HEK293T (cell line): ENCODE measurements around the gene ZP1.

ENCODE experiments used
- ARNT ChIP-seq: fragments of 450-650 bp; IDR thresholded peaks from 2 replicates; pipeline ENCODE4 v1.6.1; 2017; ENCODE audit warnings: mild to moderate bottlenecking
- BHLHE40 ChIP-seq: fragments of 450-650 bp; IDR thresholded peaks from 2 replicates; pipeline ENCODE4 v1.6.1; 2016; ENCODE audit warnings: mild to moderate bottlenecking, moderate library complexity, borderline replicate concordance
- FOXA1 ChIP-seq: fragments of 450-650 bp; IDR thresholded peaks from 2 replicates; pipeline ENCODE4 v1.6.1; 2016; ENCODE audit warnings: mild to moderate bottlenecking
- FOXM1 ChIP-seq: fragments of 450-650 bp; IDR thresholded peaks from 2 replicates; pipeline ENCODE4 v1.6.1; 2017; ENCODE audit warnings: mild to moderate bottlenecking, borderline replicate concordance
- SP1 ChIP-seq: fragments of 450-650 bp; IDR thresholded peaks from 2 replicates; pipeline ENCODE4 v1.6.1; 2017
- ZNF384 ChIP-seq: fragments of 450-650 bp; IDR thresholded peaks from 2 replicates; pipeline ENCODE4 v1.6.1; 2016

- TF ChIP-seq ARNT (no peak), ZNF384 (no peak), FOXA1 (no peak), FOXM1 (no peak), SP1 (no peak), BHLHE40 (no peak)
Observed at GRCh38 chr11:60831501-60832079, 35.8 kb upstream of the ZP1 start.
